ENCODE measurements around the gene COG4. TPM values are rescaled to one million over a fixed set of nuclear protein-coding genes. Genes with fewer than 3 reads are reported as not detected.

The COG4 gene
- total and polyA plus RNA-seq, 12 donors: 28.2 to 195 (median 69.8) TPM

GRCh38 chr16:70495425-70496182 is 27.8 kb downstream of the COG4 start:
- no peak for DNase-seq
- Histone ChIP-seq H3K4me3 (no peak overlapping the region), H3K4me1 (replicated peaks in 1 of 2) (no peaks in the 10 kb centered on the region), H3K27me3 (no peaks in the 10 kb centered on the region), H3K27ac (no peak overlapping the region), H3K36me3 (replicated peaks in 1 of 2) (peaks cover 0 to 69% of the 10 kb centered on the region in 2 donors), H3K9me3 (replicated peaks in 1 of 3) (no peaks in the 10 kb centered on the region)
- 87 to 91% (median 87%) methylated on average over 9 of the region's 9 CpGs for WGBS, 4 donors
- no peak for TF ChIP-seq POLR2A (IDR thresholded peaks at IDR 0.05)
- no peak for TF ChIP-seq CTCF (IDR thresholded peaks at IDR 0.05)
- intact Hi-C loops (cut with DNase I): no loop called here

DNA sequence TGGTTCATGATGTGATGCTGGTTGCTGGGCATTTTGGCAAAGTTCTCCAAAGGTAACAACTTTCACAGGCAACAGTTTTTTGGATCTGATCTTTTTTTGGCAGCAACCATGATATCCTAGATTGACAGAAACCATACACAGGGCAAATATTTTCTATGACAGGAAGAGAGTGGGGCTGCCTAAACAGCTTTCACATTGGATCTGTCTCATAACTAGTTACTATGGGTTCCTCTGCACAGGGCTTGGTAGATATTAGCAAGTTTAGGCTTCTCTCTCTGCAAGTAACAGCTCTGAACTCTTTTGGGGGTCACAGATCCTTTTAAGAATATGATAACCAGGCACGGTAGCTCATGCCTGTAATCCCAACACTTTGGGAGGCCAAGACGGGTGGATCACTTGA is 28.6 kb downstream of the COG4 start:
- intact Hi-C loops (cut with DNase I): no loop called here
- H3K36me3 ChIP-seq (replicated peaks in 1 of 2): peaks cover 0 to 69% of the 10 kb centered on the region in 2 donors
- H3K9me3 ChIP-seq (replicated peaks in 1 of 3): no peaks in the 10 kb centered on the region

DNA sequence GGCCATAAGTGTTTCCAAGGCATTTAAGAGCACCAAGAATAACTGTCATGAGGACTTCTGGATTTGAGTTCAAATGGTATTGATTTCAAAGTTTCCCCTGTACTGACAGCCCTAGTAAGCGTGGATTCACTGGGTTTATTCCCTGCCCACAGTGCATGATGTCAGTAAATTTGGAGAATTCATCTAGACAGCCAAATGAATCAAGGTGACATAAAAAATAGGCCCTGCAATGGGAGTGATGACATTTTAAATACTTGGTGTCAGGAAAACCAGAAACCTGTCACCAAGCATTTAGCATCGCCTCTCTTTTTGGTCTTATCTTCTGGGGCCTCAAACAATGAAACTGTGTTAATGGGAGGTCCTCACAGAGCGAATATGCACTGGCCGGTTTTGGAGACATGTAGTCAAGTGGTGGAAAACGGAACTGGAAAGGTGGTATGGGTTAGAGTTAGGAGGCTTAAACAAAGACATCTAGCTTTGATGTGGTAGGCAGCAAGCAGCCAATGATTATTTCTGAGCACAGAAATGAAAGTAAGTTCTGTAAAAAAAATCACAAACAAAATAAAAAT is 29.1 kb downstream of the COG4 start:
- WGBS, 4 donors: 71 to 91% (median 83%) methylated on average over 5 of the region's 5 CpGs
- no peaks in the 10 kb centered on the region for H3K9me3 ChIP-seq (replicated peaks in 1 of 3)
- H3K27me3 ChIP-seq: no peaks in the 10 kb centered on the region
- peaks cover 0 to 70% of the 10 kb centered on the region in 2 donors for H3K36me3 ChIP-seq (replicated peaks in 1 of 2)
- H3K4me1 ChIP-seq (replicated peaks in 1 of 2): no peaks in the 10 kb centered on the region
- TF ChIP-seq POLR2A (IDR thresholded peaks at IDR 0.05): no peak
- no peak for TF ChIP-seq CTCF (IDR thresholded peaks at IDR 0.05)
- H3K4me3 ChIP-seq: no peak overlapping the region
- DNase-seq: no peak
- no peak overlapping the region for H3K27ac ChIP-seq
- intact Hi-C loops (cut with DNase I): no loop called here

More for the DNA sequence above, 28.6 kb downstream of the COG4 start:
- no peaks in the 10 kb centered on the region for H3K4me1 ChIP-seq (replicated peaks in 1 of 2)
- TF ChIP-seq CTCF (IDR thresholded peaks at IDR 0.05) (no peak), POLR2A (IDR thresholded peaks at IDR 0.05) (no peak)
- H3K27ac ChIP-seq: no peak overlapping the region
- 71 to 97% (median 95%) methylated on average over 2 of the region's 2 CpGs for WGBS, 4 donors
- no peak overlapping the region for H3K4me3 ChIP-seq
- H3K27me3 ChIP-seq: no peaks in the 10 kb centered on the region
- no peak for DNase-seq

DNA sequence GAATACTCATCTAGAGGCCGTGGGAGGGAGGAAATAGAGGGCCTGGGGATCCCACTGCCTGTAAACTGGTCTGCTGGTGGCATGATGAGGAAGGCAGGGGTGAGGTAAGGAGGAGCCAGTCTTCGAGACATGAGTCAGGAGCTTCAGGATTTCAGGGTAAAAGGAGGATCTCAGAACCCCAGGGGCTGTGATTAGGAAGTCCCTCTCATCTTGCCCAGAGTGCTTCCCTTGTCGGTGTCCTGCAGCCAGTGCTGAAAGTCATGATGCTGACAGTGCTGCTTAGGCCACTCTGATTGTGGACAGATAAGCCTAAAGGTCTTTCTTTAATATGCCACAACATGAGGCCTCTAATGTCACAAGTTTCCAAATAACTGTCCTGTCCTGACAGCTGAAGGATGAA is 29.6 kb downstream of the COG4 start:
- intact Hi-C loops (cut with DNase I): no loop called here
- no peaks in the 10 kb centered on the region for H3K9me3 ChIP-seq (replicated peaks in 1 of 3)
- WGBS, 4 donors: 88 to 93% (median 91%) methylated on average over 2 to 3 of the region's 3 CpGs
- no peaks in the 10 kb centered on the region for H3K27me3 ChIP-seq
- peaks cover 0 to 73% of the 10 kb centered on the region in 2 donors for H3K36me3 ChIP-seq (replicated peaks in 1 of 2)
- H3K27ac ChIP-seq: no peak overlapping the region
- no peak overlapping the region for H3K4me3 ChIP-seq
- no peak for DNase-seq
- TF ChIP-seq POLR2A (IDR thresholded peaks at IDR 0.05) (no peak), CTCF (IDR thresholded peaks at IDR 0.05) (no peak)
- no peaks in the 10 kb centered on the region for H3K4me1 ChIP-seq (replicated peaks in 1 of 2)

Measured in adrenal gland (tissue), 12 donors.